GM23338 (cell line): ENCODE data around the gene LSM2. TPM values are rescaled to one million over a fixed set of nuclear protein-coding genes. Genes with fewer than 3 reads are reported as not detected.

Experiments
- ATAC-seq: fragments of 200-7000 bp; cut with Tn5 transposase; 3 replicates; pipeline ENCODE4 v1.9.1; 2020
- DNase-seq: peaks from one replicate; pipeline ENCODE4 v3.0.0-alpha.2; 2015; ENCODE audit warnings: low spot score
- H2AFZ ChIP-seq: fragments of 200-600 bp; sonication (generic); 2 replicates; pipeline ENCODE4 v1.8.0; 2016; ENCODE audit warnings: antibody characterized with exemption, mild to moderate bottlenecking, moderate library complexity
- H3F3A ChIP-seq: fragments of 200-600 bp; sonication (generic); replicated peaks from 2 replicates; pipeline ENCODE4 v1.8.0; 2017; ENCODE audit warnings: antibody characterized with exemption, mixed run types, low read depth
- H3K27ac ChIP-seq: fragments of 200-600 bp; sonication (generic); 2 replicates; pipeline ENCODE4 v1.6.1; 2016; ENCODE audit warnings: low read depth
- H3K27me3 ChIP-seq: fragments of 200-600 bp; sonication (generic); 2 replicates; pipeline ENCODE4 v1.8.0; 2016; ENCODE audit warnings: mild to moderate bottlenecking, mixed run types, moderate library complexity; ENCODE audit not compliant: insufficient read depth
- H3K36me3 ChIP-seq: fragments of 200-600 bp; sonication (generic); 2 replicates; pipeline ENCODE4 v1.8.0; 2016; ENCODE audit warnings: mild to moderate bottlenecking; ENCODE audit not compliant: insufficient read depth
- H3K4me1 ChIP-seq: fragments of 200-600 bp; sonication (generic); 2 replicates; pipeline ENCODE4 v1.8.0; 2016; ENCODE audit warnings: mild to moderate bottlenecking, moderate library complexity; ENCODE audit not compliant: insufficient read depth
- H3K4me2 ChIP-seq: fragments of 200-600 bp; sonication (generic); 2 replicates; pipeline ENCODE4 v1.7.1; 2017; ENCODE audit warnings: mixed run types
- H3K4me3 ChIP-seq: fragments of 200-600 bp; sonication (generic); 2 replicates; pipeline ENCODE4 v1.6.1; 2016; ENCODE audit warnings: mixed run types
- H3K79me2 ChIP-seq: fragments of 200-600 bp; sonication (generic); replicated peaks from 2 replicates; pipeline ENCODE4 v1.8.0; 2017; ENCODE audit warnings: mild to moderate bottlenecking; ENCODE audit not compliant: insufficient read depth
- H3K9me2 ChIP-seq: fragments of 200-600 bp; sonication (generic); 2 replicates; pipeline ENCODE4 v1.8.0; 2017; ENCODE audit not compliant: insufficient read depth
- H4K20me1 ChIP-seq: fragments of 200-600 bp; sonication (generic); replicated peaks from 2 replicates; pipeline ENCODE4 v1.8.0; 2017; ENCODE audit warnings: mild to moderate bottlenecking; ENCODE audit not compliant: insufficient read depth
- H3K27ac Mint-ChIP-seq: 2 replicates; pipeline ENCODE4 v1.8.0; 2020; ENCODE audit warnings: inconsistent platforms, mild to moderate bottlenecking, moderate library complexity, mixed read lengths
- H3K27me3 Mint-ChIP-seq: 3 replicates; pipeline ENCODE4 v1.8.0; 2022; ENCODE audit warnings: low read depth, mild to moderate bottlenecking, moderate library complexity, mixed read lengths, inconsistent platforms; ENCODE audit not compliant: insufficient read depth, poor library complexity
- H3K36me3 Mint-ChIP-seq: 3 replicates; pipeline ENCODE4 v1.8.0; 2021; ENCODE audit warnings: low read depth, mild to moderate bottlenecking, inconsistent platforms, moderate library complexity, mixed read lengths
- H3K4me1 Mint-ChIP-seq: 3 replicates; pipeline ENCODE4 v1.8.0; 2020; ENCODE audit warnings: mild to moderate bottlenecking, inconsistent platforms, mixed read lengths
- H3K4me3 Mint-ChIP-seq: 3 replicates; pipeline ENCODE4 v1.8.0; 2021; ENCODE audit warnings: moderate library complexity, mild to moderate bottlenecking, inconsistent platforms, mixed read lengths
- H3K9me3 Mint-ChIP-seq: 3 replicates; pipeline ENCODE4 v1.8.0; 2020; ENCODE audit warnings: moderate library complexity, mild to moderate bottlenecking, inconsistent platforms, mixed read lengths
- CREB1 ChIP-seq: fragments of 250-450 bp; sonication (Bioruptor Pico); IDR thresholded peaks from 2 replicates; pipeline ENCODE4 v1.5.0; 2020; ENCODE audit warnings: low read depth, mild to moderate bottlenecking, moderate library complexity
- EZH2 ChIP-seq: fragments of 200-600 bp; sonication (generic); IDR thresholded peaks from one replicate; pipeline ENCODE4 v1.8.0; 2017; ENCODE audit warnings: antibody characterized with exemption, mild to moderate bottlenecking, low read depth; ENCODE audit not compliant: unreplicated experiment
- EZH2phosphoT487 ChIP-seq: fragments of 200-600 bp; sonication (generic); IDR thresholded peaks from one replicate; pipeline ENCODE4 v1.8.1; 2018; ENCODE audit warnings: antibody characterized with exemption; ENCODE audit not compliant: unreplicated experiment
- JUNB ChIP-seq: IDR thresholded peaks from one replicate; pipeline ENCODE4 v1.6.1; 2016; ENCODE audit warnings: antibody characterized with exemption; ENCODE audit not compliant: unreplicated experiment
- NANOG ChIP-seq: IDR thresholded peaks from 2 replicates; pipeline ENCODE4 v1.6.1; 2016; ENCODE audit warnings: antibody characterized with exemption, borderline replicate concordance
- POLR2AphosphoS5 ChIP-seq: IDR thresholded peaks from 2 replicates; pipeline ENCODE4 v1.6.1; 2016; ENCODE audit warnings: antibody characterized with exemption, low read depth
- STAT1 ChIP-seq: IDR thresholded peaks from one replicate; pipeline ENCODE4 v1.6.1; 2016; ENCODE audit warnings: antibody characterized with exemption; ENCODE audit not compliant: unreplicated experiment
- ZNF114 ChIP-seq: fragments of 250-450 bp; sonication (Bioruptor Pico); IDR thresholded peaks from 2 replicates; pipeline ENCODE4 v1.5.0; 2020; ENCODE audit warnings: mild to moderate bottlenecking, moderate library complexity
- ZNF331 ChIP-seq: fragments of 250-450 bp; sonication (Bioruptor Pico); IDR thresholded peaks from 2 replicates; pipeline ENCODE4 v1.5.0; 2020; ENCODE audit warnings: low read depth, mild to moderate bottlenecking, moderate library complexity
- ZNF462 ChIP-seq: fragments of 250-450 bp; sonication (Bioruptor Pico); IDR thresholded peaks from 2 replicates; pipeline ENCODE4 v1.5.0; 2020; ENCODE audit warnings: mild to moderate bottlenecking, moderate library complexity
- polyA plus RNA-seq: library from polyadenylated mRNA; unstranded; fragments of >200 nt; fragmentation: Nextera tagmentation; extraction: Ambion mirVana; gene quantifications from 2 replicates; pipeline ENCODE4 v1.2.1, GENCODE V29; 2016
- total RNA-seq: library from RNA; depleted of rRNA; stranded (reverse); fragments of >200 nt; shearing (Covaris generic); gene quantifications from 2 replicates; pipeline ENCODE4 v1.2.3, GENCODE V29; 2014
- TF ChIP-seq, protein P1 (sequence below): IDR thresholded peaks from 2 replicates; pipeline ENCODE4 v1.6.1; 2016; ENCODE audit warnings: antibody characterized with exemption
- TF ChIP-seq, protein P2 (sequence below), 2 experiments: fragments of 200-600 bp in 1 of 2; sonication (generic) in 1 of 2; conservative IDR thresholded peaks; 2 replicates each; pipeline versions ENCODE4 v1.5.1 to v1.6.1; 2016 to 2017; ENCODE audit warnings: antibody characterized with exemption in 2 of 2, low read depth in 2 of 2, mild to moderate bottlenecking in 2 of 2, moderate library complexity in 1 of 2
- TF ChIP-seq, protein P3 (sequence below): IDR thresholded peaks from one replicate; pipeline ENCODE4 v1.6.1; 2018; ENCODE audit warnings: antibody characterized with exemption; ENCODE audit not compliant: unreplicated experiment

Gene LSM2
- total and polyA plus RNA-seq, 2 experiments from 2014 or later = 106 to 140 TPM

GRCh38 chr6:31831350-31832215, 24.8 kb upstream of the LSM2 start:
- H3K4me1 ChIP-seq = peaks cover 12% of the 10 kb centered on the region
- H3K36me3 ChIP-seq = peaks cover 8% of the 10 kb centered on the region
- Mint-ChIP-seq H3K27ac (no peak overlapping the region), H3K4me1 (peaks cover 19% of the 10 kb centered on the region), H3K36me3 (peaks cover 24% of the 10 kb centered on the region), H3K27me3 (peaks cover 27% of the 10 kb centered on the region), H3K4me3 (peak overlapping the region; percentile 87), H3K9me3 (peaks cover 14% of the 10 kb centered on the region; the same call in 2 of the 3 replicates)
- no peaks in the 10 kb centered on the region for H3K27me3 ChIP-seq
- H3K79me2 ChIP-seq = peaks cover 43% of the 10 kb centered on the region
- ATAC-seq (no peak), DNase-seq (no peak)
- H3K4me3 ChIP-seq = peak overlapping the region; percentile 59; the same call in 1 of the 2 replicates
- no peak overlapping the region for H2AFZ ChIP-seq
- peak overlapping the region; percentile 76; the same call in 1 of the 2 replicates for H3K4me2 ChIP-seq
- peaks cover 10% of the 10 kb centered on the region for H4K20me1 ChIP-seq
- TF ChIP-seq EZH2phosphoT487 = no peak
- TF ChIP-seq CREB1 = no peak
- no peak for TF ChIP-seq ZNF462 (CRISPR knock-in tag)
- TF ChIP-seq, protein P1, sequence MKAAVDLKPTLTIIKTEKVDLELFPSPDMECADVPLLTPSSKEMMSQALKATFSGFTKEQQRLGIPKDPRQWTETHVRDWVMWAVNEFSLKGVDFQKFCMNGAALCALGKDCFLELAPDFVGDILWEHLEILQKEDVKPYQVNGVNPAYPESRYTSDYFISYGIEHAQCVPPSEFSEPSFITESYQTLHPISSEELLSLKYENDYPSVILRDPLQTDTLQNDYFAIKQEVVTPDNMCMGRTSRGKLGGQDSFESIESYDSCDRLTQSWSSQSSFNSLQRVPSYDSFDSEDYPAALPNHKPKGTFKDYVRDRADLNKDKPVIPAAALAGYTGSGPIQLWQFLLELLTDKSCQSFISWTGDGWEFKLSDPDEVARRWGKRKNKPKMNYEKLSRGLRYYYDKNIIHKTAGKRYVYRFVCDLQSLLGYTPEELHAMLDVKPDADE = no peak
- TF ChIP-seq, protein P2, sequence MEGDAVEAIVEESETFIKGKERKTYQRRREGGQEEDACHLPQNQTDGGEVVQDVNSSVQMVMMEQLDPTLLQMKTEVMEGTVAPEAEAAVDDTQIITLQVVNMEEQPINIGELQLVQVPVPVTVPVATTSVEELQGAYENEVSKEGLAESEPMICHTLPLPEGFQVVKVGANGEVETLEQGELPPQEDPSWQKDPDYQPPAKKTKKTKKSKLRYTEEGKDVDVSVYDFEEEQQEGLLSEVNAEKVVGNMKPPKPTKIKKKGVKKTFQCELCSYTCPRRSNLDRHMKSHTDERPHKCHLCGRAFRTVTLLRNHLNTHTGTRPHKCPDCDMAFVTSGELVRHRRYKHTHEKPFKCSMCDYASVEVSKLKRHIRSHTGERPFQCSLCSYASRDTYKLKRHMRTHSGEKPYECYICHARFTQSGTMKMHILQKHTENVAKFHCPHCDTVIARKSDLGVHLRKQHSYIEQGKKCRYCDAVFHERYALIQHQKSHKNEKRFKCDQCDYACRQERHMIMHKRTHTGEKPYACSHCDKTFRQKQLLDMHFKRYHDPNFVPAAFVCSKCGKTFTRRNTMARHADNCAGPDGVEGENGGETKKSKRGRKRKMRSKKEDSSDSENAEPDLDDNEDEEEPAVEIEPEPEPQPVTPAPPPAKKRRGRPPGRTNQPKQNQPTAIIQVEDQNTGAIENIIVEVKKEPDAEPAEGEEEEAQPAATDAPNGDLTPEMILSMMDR (conservative IDR thresholded peaks at IDR 0.05; ENCODE audit: low read depth in 2 of 2) = no peak
- TF ChIP-seq JUNB = no peak
- TF ChIP-seq STAT1 = no peak
- TF ChIP-seq, protein P3, sequence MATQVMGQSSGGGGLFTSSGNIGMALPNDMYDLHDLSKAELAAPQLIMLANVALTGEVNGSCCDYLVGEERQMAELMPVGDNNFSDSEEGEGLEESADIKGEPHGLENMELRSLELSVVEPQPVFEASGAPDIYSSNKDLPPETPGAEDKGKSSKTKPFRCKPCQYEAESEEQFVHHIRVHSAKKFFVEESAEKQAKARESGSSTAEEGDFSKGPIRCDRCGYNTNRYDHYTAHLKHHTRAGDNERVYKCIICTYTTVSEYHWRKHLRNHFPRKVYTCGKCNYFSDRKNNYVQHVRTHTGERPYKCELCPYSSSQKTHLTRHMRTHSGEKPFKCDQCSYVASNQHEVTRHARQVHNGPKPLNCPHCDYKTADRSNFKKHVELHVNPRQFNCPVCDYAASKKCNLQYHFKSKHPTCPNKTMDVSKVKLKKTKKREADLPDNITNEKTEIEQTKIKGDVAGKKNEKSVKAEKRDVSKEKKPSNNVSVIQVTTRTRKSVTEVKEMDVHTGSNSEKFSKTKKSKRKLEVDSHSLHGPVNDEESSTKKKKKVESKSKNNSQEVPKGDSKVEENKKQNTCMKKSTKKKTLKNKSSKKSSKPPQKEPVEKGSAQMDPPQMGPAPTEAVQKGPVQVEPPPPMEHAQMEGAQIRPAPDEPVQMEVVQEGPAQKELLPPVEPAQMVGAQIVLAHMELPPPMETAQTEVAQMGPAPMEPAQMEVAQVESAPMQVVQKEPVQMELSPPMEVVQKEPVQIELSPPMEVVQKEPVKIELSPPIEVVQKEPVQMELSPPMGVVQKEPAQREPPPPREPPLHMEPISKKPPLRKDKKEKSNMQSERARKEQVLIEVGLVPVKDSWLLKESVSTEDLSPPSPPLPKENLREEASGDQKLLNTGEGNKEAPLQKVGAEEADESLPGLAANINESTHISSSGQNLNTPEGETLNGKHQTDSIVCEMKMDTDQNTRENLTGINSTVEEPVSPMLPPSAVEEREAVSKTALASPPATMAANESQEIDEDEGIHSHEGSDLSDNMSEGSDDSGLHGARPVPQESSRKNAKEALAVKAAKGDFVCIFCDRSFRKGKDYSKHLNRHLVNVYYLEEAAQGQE = no peak
- no peak for TF ChIP-seq ZNF331 (CRISPR knock-in tag)
- TF ChIP-seq NANOG = no peak
- TF ChIP-seq ZNF114 (CRISPR knock-in tag) = no peak
- TF ChIP-seq POLR2AphosphoS5 = no peak
- no peak for TF ChIP-seq EZH2
- no peak overlapping the region for H3K27ac ChIP-seq
- H3F3A ChIP-seq = peaks cover 26% of the 10 kb centered on the region
- H3K9me2 ChIP-seq = no peaks in the 10 kb centered on the region
